OCI-LY3 (cell line): ENCODE results near the gene CXXC5.

Experiments
- EZH2phosphoT487 ChIP-seq: fragments of 200-600 bp; shearing (Covaris generic); IDR thresholded peaks from 2 replicates; pipeline ENCODE4 v1.6.1; 2018; ENCODE audit warnings: antibody characterized with exemption, mixed run types, low read depth
- TF ChIP-seq, protein P1 (sequence below): fragments of 200-600, 300-600 bp; sonication (generic); IDR thresholded peaks from 2 replicates; pipeline ENCODE4 v1.5.1; 2014; ENCODE audit warnings: antibody characterized with exemption, low read length, low read depth

- no peak for TF ChIP-seq EZH2phosphoT487
- TF ChIP-seq, protein P1, sequence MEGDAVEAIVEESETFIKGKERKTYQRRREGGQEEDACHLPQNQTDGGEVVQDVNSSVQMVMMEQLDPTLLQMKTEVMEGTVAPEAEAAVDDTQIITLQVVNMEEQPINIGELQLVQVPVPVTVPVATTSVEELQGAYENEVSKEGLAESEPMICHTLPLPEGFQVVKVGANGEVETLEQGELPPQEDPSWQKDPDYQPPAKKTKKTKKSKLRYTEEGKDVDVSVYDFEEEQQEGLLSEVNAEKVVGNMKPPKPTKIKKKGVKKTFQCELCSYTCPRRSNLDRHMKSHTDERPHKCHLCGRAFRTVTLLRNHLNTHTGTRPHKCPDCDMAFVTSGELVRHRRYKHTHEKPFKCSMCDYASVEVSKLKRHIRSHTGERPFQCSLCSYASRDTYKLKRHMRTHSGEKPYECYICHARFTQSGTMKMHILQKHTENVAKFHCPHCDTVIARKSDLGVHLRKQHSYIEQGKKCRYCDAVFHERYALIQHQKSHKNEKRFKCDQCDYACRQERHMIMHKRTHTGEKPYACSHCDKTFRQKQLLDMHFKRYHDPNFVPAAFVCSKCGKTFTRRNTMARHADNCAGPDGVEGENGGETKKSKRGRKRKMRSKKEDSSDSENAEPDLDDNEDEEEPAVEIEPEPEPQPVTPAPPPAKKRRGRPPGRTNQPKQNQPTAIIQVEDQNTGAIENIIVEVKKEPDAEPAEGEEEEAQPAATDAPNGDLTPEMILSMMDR, result no peak
These were observed 13.0 kb upstream of the CXXC5 start for GRCh38 chr5:139635191-139635590.
